Right hindlimb (tissue), 1 donor: ENCODE results near the gene BSCL2.
"Not testable (repeated sequence)": the region's sequence is repeated elsewhere in the genome, so short reads cannot be mapped to it uniquely, and the experiment has no call there.

Experiments used
- DNase-seq: peaks from one replicate; pipeline ENCODE4 v3.0.0-alpha.2; 2018

BSCL2 gene

DNA sequence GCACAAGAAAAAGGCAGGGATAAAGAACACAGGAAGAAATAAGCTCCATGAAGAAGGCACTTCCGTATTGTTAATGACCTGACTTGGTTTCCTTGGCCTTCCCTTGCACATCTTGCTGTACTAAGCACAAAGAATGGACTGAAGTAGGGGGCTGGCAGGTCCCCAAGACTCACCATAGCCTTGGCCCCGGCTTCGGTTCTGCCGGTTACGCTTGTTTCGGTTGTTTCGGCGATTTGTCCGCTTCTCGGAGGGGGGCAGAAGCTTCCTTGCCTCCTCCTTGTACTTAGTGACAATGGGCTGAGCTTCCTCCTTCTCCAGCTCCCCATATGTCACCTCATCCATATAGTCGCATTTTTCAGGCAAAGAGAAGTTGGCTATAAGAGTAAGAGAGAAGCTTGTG, 9.6 kb upstream of the BSCL2 start:
- DNase-seq: no peak

DNA sequence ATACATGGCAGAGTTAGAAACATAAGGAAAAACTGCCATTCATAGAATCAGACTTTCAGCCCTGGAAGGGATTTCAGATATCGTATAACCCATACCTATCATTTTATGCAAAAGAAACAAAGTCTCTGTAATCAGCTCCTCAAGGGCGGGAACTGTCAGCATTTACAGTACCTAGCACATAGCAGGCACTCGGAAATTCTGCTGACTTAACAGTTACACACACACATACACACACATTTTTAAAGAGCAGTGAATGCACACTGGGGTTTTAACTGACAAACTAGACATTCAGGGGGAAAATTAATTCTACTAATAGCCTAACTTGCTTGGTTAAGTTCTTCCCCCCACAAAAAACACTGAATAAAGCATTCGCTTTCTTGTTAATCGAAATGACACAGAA, 9.0 kb upstream of the BSCL2 start:
- DNase-seq: no peak

DNA sequence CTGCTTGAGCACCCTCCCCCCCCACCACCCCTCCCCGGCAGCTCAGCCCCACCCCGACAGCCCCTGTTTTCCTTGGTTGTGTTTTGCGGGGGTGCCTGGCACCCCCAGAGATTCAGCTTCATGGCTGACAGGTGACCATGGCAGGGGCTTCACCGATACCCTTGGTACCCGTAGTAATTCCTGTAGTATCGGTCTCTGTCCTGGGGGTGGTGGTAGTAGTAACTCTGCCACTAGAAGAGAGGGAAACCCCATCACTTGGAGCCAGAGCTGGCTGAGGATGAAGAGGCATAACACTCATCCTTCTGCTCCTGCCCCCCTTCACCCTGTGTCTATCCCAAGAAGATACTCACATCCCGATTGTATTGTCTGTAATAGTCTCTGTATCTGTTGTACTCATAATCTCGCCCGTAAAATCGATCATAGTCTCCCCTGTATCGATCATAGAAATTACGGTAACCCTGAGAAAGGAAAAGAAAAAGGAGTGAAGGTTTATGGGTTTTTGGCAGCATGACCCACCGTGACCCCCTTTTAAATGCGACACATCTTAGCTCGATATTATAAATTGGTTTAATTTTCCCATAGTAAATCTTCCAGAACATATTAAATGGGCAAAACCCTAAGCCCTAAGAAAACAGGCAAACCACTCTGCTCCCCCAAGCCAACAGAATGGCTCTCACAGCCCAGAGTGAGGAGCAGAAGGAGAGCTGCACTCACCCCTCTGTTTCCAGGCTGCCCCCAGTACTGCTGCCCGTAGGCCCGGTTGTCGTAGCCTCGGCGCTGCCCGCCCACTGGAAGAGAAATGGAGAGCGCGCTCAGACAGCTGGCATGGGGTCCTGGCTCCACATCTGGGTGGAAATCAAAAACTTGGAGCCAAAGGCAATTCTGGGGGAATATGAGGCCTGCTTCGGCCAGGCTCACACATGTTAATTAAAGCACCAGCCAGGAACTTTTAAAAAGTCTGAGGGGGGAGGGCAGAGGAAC, 8.2 kb upstream of the BSCL2 start:
- no peak for DNase-seq

DNA sequence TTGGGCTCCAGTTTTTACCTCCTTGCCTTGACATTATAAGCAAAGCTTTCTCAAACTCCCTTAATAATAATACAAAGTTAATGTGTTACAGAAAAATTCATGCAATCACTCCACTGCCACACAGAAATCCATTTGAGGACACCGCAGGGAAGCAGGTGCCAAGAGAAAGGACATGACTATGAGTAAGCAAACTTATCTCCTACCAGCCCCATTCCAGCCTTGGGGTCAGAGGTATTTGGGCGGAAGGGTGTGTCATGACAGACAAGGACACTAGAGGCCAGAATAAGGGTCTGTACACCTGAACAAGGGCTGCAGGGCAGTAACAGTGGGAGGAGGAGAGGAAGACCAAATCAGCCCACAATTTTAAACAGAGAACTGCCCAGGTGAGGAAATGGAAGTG, 6.1 kb upstream of the BSCL2 start:
- DNase-seq: no peak

DNA sequence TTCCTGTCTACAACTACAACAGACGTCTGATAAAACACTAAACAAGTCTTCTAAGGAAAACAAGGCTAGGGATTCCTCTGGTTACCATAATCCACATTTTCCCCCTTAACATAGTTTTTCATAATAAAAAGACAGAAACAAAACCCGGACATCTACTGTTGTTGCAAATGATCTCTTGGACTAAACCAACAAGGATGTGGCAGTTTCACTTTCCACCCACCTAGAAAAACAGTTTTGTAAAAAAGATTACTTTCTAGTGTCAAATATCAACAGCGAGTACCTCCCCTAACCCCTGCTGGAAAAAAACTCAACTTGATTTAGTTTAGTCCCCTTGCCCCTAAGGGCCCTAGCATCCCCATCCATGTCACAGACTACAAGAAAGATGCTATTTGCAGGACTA, 5.6 kb upstream of the BSCL2 start:
- DNase-seq: no peak

DNA sequence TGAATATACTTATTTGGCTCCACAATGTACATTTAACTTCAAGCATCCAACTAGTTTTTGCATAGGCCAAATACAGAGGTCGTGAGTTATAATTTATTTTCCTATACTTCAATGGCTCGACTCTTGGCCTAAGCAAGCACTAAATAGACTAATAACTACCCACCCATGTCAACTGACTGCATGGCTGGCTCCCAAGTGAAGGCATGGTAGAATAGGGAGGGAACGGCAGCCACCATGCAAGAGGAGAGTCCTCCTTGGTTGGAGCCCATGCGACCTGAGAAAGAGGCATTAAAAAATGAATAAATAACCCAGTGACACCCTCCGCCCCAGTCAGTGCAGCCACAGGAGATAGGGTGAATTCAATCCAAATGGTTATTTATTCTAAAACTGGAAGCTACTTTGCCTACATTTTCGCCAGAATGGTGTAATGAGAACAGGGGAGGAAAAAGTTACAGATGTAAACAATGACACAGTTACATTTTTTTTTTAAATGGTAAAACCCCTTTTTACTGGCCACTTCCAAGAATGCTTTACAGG, 5.1 kb upstream of the BSCL2 start:
- no peak for DNase-seq

DNA sequence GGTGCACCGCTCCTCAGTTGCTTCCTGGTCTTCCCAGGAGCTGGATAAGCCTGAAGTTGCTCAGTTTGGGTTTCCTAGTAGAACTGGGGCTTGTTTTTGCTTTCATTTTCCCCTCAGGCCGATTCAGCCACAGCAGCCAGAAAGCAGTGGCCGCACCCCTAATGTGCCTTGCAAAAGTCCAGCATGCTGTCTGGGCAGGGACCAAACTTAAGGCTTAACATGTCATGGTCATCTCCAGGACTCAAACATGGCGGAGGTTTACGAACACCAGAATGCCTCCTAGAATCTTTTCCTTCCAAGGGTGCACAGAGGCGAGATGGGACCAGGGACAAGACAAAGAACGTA, 2.7 kb upstream of the BSCL2 start:
- no peak for DNase-seq

DNA sequence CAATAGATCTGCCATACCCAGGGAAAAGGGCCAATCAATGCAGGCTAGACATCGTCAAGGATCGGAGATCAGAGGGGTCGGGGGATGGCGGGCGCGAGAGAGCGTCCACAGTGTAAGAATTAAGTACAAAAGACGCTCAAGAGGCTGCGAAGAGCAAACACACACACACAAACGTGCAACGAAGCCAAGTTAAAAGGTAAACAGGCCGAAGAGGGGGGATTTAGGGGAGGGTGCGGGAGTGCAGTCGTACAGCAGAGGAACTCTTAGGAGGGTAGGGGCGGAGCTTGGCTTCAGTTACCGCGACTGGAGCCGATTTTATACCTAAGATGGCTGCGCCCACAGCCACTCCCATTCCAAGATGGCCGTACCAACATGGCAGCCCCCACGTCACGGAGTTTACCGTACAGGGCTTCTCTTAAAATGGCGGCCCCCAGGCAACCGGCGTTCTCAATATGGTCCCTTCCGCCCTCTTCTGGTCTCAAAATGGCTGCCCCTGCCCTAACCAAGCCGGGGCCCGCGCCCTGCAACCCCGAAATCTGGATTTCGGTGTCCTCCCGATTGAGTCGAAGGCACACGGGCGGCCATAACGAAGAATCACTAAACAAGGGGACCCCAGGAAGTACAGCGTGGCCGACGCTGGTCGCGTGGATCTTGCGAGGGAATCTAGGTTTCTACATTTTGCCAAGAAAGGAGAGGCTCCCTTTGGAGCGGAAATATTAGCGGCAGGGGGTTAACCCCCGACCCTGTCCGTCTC, 2.2 kb upstream of the BSCL2 start:
- DNase-seq: peak; percentile 98

DNA sequence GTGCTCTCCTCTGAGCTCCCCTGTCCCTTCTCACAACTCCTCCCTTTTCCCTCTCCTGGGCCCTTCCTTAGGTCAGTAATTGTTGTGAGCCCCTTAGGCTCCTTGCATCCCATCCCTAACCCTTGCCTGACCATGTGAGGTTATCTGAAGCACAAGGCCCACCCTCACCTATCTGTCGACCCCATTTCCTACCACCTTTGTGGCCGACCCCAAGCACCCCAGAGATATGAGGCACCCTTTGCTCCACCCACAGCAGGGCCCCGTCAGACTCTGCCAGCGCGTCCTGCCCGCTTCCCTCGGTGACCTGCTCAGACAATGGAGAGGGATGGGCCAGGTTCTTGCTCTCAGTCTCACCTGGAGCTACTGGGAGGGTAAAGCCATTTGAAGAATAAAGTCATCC, 1.6 kb upstream of the BSCL2 start:
- DNase-seq: peak; percentile 53

DNA sequence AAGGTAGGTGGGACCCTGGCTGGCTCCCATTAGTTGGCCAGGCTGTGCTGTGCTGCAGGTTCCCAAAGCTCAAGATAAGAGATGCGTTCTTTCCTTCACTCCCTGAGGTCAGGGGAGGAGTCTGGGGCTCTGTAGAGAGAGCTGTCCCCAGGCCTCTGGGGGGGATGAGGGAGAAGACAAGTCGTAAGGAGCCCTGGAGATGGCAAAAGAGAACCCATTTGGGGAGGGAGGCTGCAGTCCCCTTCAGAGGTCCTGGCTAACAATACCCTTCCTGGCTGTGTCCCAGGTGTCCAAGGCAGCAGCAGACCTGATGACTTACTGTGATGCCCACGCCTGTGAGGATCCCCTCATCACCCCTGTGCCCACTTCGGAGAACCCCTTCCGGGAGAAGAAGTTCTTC, 1.2 kb upstream of the BSCL2 start:
- no peak for DNase-seq

DNA sequence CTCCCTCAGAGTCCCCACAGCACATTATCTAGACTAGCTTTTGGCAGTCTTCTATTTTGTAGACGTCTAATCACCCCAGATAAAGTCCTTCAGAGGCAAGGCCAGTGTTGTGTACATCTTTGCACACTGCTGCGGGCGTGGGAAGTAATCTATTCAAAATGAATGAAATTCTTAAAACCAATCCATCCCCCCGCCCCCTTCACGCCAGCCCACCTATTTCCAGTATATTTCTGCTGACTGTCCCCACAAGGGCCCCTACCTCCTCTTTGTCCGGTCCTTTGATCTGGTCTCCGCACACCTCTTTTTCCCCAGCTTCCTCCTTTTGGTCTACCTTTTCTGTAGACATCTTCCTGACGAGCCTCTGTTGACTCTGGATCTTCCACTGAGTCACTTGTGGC, 375 bp downstream of the BSCL2 start:
- DNase-seq: no peak

DNA sequence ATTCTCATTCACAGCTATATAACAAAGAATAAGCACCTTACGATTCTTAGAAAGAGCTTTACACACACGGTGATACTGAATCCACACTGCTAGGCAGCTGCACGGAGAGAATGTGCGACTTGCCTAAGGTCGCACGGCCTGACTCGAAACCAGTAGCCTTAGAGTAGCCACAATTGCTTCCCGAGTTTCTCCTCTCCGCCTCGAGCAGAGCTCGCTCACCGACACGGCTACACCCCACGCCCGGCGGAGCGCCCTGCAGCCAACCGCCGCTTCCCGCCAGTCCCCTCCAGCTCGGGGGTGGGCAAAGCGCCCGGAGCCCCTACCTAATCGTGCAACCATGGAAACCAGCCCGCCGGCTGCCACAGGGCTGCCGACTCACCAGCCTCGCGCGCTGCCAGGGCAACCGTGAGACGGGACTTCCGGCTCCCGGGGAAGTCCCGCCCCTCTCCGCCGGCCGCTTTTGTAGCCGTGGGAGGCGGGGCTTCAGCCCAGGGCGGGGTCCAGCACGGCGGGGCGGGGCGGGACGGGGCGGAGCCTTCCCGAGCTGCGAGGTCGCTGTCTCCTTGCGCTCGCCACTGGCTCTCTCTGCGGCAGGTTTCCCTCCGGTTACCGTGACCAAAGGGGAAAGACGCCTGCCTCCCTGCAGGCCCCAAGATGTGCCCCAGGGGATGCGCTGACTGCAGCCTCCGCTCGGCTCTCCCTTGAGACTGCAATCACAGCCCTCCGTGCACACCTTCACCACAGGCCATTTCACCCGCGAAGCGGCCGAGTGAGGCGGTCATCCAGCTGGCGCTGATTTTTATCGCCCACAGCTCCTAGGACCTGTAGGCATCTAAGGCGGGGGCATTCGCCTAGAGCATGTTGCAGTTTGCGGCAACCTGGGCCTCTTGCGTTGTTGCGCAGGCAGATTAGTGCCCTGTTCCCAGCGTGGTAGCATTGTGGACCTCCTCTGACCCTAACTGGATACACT, 1.1 kb downstream of the BSCL2 start:
- DNase-seq: peak; percentile 96

DNA sequence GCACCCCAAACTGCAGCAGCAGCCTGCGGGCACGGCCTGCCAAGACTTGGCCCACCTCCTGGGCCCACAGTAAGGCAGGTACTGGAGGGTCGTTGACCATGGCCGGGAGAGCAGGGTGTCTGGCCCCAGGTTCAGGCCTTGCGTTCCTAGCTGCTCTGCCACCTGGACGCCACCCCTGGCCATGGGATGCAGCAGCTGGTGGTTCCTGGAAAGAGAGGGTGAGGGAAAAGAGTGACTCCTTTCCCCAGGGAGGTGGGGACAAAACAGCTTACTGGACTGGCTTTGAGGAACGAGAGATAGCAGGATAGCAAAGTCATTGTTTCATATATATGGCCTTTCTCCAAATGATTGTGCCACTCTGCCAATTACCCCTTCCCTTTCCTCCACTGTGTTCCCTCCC, 1.8 kb downstream of the BSCL2 start:
- no peak for DNase-seq

DNA sequence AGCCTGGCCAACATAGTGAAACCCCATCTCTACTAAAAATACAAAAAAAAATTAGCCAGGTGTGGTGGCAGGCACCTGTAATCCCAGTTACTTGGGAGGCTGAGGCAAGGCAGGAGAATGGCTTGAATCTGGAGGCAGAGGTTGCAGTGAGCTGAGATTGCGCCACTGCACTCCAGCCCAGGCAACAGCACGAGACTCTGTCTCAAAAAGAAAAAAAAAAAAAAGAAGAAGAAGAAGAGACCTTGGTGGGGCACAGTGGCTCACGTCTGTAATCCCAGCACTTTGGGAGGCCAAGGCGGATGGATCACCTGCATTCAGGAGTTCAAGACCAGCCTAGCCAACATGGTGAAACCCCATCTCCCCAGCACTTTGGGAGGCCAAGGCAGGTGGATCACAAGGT, 3.3 kb downstream of the BSCL2 start:
- not testable (repeated sequence) for DNase-seq

DNA sequence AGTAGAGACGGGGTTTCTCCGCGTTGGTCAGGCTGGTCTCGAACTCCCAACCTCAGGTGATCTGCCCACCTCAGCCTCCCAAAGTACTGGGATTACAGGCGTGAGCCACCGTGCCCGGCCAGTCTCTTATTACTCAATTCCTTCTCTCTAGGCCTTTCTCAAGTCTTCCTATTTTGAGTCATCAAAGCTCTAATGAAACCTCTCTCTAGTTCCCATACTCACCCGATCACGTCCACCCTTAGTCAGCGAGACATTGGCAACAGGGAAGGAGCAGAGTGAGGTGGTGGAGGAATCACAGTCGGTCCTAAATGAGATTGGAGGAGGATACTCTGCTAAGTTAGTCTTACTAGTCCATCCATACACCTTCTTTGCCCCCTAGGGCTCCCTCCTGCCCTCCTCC, 5.0 kb downstream of the BSCL2 start:
- DNase-seq: no peak

DNA sequence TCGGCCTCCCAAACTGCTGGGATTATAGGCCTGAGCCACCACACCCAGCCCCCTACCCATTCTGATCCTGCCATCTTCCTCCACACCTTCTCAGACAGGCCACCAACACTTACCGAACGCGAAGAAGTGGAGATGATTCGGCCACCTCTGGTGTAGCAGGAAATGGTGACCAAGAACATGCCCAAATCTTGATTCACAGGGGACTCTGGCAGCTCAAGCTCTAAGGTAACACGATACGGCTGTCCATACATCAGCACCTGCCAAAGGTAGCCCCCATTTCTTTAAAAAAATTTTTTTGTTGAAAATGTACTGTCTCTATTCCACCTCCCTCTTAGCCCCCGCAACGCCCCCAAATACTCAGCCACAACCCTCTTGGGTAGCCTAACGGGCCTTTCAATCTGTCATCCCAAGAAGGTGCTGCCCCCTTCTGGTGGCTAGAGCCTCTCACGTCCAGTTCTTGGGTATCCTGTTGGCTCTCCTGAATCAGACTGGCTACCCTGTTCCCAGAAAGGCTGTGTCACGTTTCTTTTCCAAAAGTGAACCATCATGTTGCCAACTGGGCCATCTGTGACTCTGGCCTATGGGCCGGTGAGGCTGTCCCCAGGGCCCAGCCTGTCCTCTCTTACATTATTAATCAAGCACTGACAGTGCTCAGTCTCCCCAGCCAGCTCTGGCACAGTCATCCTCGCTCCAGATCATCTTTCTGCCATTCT, 12.6 kb downstream of the BSCL2 start:
- DNase-seq: peak; percentile 82

DNA sequence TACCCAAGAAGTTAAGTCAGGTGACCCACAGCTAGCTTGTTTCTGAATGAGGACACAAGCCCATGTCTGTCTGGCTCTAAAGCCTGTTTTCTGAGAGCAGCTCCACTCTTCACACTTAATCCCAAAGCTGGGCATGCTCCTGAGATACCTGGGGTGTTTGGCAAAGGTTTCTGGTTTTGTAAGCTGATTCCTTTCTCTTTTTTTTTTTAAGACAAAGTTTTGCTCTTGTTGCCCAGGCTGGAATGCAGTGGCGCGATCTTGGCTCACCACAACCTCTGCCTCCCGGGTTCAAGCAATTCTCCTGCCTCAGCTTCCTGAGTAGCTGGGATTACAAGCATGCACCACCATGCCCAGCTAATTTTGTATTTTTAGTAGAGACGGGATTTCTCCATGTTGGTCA, 13.6 kb downstream of the BSCL2 start:
- DNase-seq: not testable (repeated sequence)

DNA sequence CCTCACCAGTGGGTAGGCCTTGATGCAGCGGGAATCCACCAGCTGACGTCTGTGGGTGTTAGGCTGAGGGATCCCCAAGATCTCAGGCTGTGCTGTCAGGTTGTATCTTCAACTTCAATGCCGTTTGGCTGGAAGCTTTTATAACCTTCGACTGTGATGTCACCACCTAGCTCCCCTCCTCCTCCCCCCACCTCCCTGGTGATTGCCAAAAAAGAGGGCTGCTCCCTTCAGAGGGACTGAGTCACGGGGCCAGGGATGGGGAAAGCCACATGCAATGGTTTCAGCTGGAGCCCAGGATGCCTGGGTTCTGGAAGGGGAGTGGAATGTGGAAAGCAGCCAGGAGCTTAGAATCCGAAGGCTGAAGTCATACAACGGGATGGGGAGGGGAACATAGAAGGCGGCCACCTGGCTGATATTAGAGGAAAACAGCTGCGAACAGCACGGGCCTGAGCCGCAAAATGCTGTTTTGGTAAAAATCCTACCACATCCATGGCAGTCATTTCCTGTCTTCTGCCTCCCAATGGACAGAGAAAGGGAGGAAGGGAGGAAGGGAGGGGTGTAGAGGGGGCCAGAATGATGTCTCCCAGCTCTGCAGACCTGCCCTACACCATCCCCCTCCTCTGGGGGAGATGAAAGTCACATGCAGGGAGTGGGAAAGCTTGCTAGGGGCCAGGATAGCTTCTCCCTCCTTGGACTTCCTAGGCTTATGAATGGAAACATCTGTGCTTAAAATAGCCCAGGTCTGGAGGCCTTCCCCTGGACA, 17.6 kb downstream of the BSCL2 start, which contains the start of gene LRRN4CL:
LRRN4CL (minus strand) TSS at position 110 of the 763 bp plus-strand sequence. CDS start 1,022 bp downstream, outside the sequence.
- peak; percentile 89 for DNase-seq

DNA sequence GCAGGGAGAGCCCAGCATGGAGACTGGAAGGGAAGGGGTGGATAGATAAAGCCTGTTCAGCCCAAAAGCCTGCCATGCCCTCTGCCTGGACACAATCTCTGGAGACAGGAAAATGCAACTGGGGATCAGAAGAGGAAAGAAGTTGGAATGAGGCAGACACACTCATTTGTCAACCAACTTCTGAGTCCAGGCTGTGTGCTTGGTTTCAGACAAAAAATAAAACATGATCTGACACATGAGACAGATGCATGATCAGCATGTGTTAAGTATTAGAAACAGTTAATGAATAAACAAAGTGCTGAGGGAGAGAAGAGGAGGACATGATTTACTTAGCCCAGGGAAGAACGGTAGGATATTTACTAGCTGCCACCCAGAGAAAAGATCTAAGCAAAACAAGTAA, 18.7 kb downstream of the BSCL2 start:
- no peak for DNase-seq

DNA sequence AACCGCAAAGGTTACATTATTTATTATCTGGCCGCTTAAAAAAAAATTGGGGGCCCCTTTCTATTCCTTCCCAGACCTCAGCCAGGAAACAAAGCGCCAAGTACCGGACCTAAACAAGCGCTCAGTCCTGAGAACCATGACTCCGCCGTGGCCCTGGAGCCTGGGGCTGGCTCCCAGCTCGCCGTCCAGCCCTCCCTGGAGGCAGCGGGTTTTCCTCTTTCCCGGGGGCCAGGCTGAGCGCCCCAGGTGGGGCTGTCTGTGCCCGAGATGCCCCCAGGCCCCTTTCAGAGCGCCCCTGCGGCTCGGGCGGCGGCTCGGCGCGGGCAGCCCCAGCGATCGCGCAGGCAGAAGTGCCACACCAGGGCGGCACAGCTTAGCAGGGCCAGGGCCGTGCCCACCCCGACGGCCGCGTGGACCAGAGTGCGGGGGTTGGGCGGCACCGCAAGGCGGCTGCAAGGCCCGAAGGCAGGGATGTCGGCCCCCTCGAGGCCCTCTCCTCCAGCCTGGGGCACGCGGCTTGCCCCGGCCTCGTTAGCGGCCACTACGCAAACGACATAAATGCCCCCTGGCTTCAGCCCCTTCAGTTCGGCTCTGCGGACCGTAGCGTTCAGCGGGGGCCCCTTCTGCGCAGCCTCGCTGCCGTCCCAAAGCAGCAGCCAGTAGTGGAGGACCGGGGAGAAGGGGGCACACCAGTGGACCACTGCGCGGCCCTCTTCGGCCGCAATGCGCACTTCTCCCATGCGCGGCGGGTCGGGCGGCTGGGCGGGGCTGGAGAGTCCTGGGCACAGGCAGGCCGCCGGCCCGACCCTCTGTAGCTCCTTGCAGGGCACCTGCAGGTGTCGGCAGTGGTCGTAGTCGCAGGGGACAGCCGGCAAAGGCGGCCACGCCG, 19.5 kb downstream of the BSCL2 start:
- no peak for DNase-seq
